SU-DHL-6 (cell line): ENCODE measurements around the gene USP24.

ENCODE experiments used
- H2AFZ ChIP-seq: fragments of 200-600 bp; sonication (generic); 2 replicates; pipeline ENCODE4 v1.6.1; 2014; ENCODE audit warnings: low read depth, mild to moderate bottlenecking, moderate library complexity, mixed read lengths, antibody characterized with exemption, low read length; ENCODE audit not compliant: severe bottlenecking
- H3F3A ChIP-seq: fragments of 200-600 bp; shearing (Covaris generic); 2 replicates; pipeline ENCODE4 v1.6.0; 2016; ENCODE audit warnings: antibody characterized with exemption, mild to moderate bottlenecking; ENCODE audit not compliant: insufficient read depth
- H3K27ac ChIP-seq: fragments of 200-600 bp; sonication (generic); 2 replicates; pipeline ENCODE4 v1.5.1; 2016; ENCODE audit warnings: low read depth, mild to moderate bottlenecking, low read length, moderate library complexity, mixed read lengths
- H3K27me3 ChIP-seq: fragments of 200-600 bp; sonication (generic), shearing (Covaris generic); 2 replicates; pipeline ENCODE4 v1.6.0; 2014; ENCODE audit warnings: mild to moderate bottlenecking, low read length
- H3K36me3 ChIP-seq: fragments of 200-600 bp; sonication (generic); 2 replicates; pipeline ENCODE4 v1.6.1; 2014; ENCODE audit warnings: mild to moderate bottlenecking, low read length, mixed read lengths
- H3K4me2 ChIP-seq: fragments of 300-600, 200-600 bp; shearing (Covaris generic), sonication (generic); 2 replicates; pipeline ENCODE4 v1.6.0; 2014; ENCODE audit warnings: low read length, low read depth, mild to moderate bottlenecking; ENCODE audit not compliant: poor library complexity, severe bottlenecking
- H3K4me3 ChIP-seq: fragments of 200-600 bp; sonication (generic); 2 replicates; pipeline ENCODE4 v1.5.1; 2014; ENCODE audit warnings: antibody characterized with exemption, low read length, mild to moderate bottlenecking, mixed read lengths; ENCODE audit not compliant: insufficient read depth, poor library complexity, severe bottlenecking
- H3K79me2 ChIP-seq: fragments of 200-600 bp; sonication (generic); 2 replicates; pipeline ENCODE4 v1.6.1; 2014; ENCODE audit warnings: mild to moderate bottlenecking, low read length, moderate library complexity; ENCODE audit not compliant: insufficient read depth
- H3K9ac ChIP-seq: fragments of 200-600 bp; sonication (generic); 2 replicates; pipeline ENCODE4 v1.7.0; 2014; ENCODE audit warnings: mild to moderate bottlenecking, low read length
- H3K9me2 ChIP-seq: fragments of 200-600 bp; sonication (generic); replicated peaks from 2 replicates; pipeline ENCODE4 v1.6.1; 2014; ENCODE audit warnings: low read length; ENCODE audit not compliant: insufficient read depth
- H3K9me3 ChIP-seq: fragments of 200-600 bp; sonication (generic); 2 replicates; pipeline ENCODE4 v1.6.1; 2014; ENCODE audit warnings: low read length, mixed read lengths; ENCODE audit not compliant: insufficient read depth
- H4K20me1 ChIP-seq: fragments of 200-600 bp; sonication (generic); 2 replicates; pipeline ENCODE4 v1.6.1; 2014; ENCODE audit warnings: low read depth, mild to moderate bottlenecking, antibody characterized with exemption, low read length, moderate library complexity, mixed read lengths
- CTCF ChIP-seq: fragments of 200-600 bp; sonication (generic); IDR thresholded peaks from one replicate; pipeline ENCODE4 v1.5.1; 2017; ENCODE audit warnings: antibody characterized with exemption, mild to moderate bottlenecking, low read length, moderate library complexity; ENCODE audit not compliant: insufficient read depth, poor library complexity, severe bottlenecking
- EZH2phosphoT487 ChIP-seq: fragments of 200-600 bp; sonication (generic), shearing (Covaris generic); conservative IDR thresholded peaks from 2 replicates; pipeline ENCODE4 v1.6.1; 2018; ENCODE audit warnings: mild to moderate bottlenecking, antibody characterized with exemption, low read length, moderate library complexity, mixed read lengths

USP24 gene

GRCh38 chr1:55089683-55090082 is 125.5 kb downstream of the USP24 start:
- Histone ChIP-seq H4K20me1 (no peaks in the 10 kb centered on the region), H2AFZ (no peak overlapping the region), H3K9me3 (no peaks in the 10 kb centered on the region), H3F3A (no peaks in the 10 kb centered on the region), H3K27me3 (no peaks in the 10 kb centered on the region), H3K4me3 (no peak overlapping the region), H3K27ac (no peak overlapping the region), H3K9me2 (no peaks in the 10 kb centered on the region), H3K4me2 (no peak overlapping the region), H3K9ac (no peak overlapping the region), H3K36me3 (peaks cover 22% of the 10 kb centered on the region; the same call in 1 of the 2 replicates), H3K79me2 (no peaks in the 10 kb centered on the region)
- TF ChIP-seq CTCF = no peak
- TF ChIP-seq EZH2phosphoT487 = no peak

GRCh38 chr1:55088413-55088812 is 126.8 kb downstream of the USP24 start:
- H3K4me2 ChIP-seq = no peak overlapping the region
- TF ChIP-seq CTCF (no peak), EZH2phosphoT487 (no peak)
- H3K79me2 ChIP-seq = no peaks in the 10 kb centered on the region
- H3K36me3 ChIP-seq = peaks cover 13% of the 10 kb centered on the region; the same call in 1 of the 2 replicates
- no peaks in the 10 kb centered on the region for H3K27me3 ChIP-seq
- no peaks in the 10 kb centered on the region for H4K20me1 ChIP-seq
- H3K4me3 ChIP-seq = no peak overlapping the region
- no peaks in the 10 kb centered on the region for H3K9me2 ChIP-seq
- no peak overlapping the region for H2AFZ ChIP-seq
- no peak overlapping the region for H3K9ac ChIP-seq
- H3K27ac ChIP-seq = no peak overlapping the region
- H3F3A ChIP-seq = no peaks in the 10 kb centered on the region
- H3K9me3 ChIP-seq = no peaks in the 10 kb centered on the region

- no peaks in the 10 kb centered on the region for H4K20me1 ChIP-seq
- H2AFZ ChIP-seq = no peak overlapping the region
- H3K4me3 ChIP-seq = no peak overlapping the region
- H3K27ac ChIP-seq = no peak overlapping the region
- H3K9ac ChIP-seq = no peak overlapping the region
- H3K36me3 ChIP-seq = peaks cover 6% of the 10 kb centered on the region; the same call in 1 of the 2 replicates
- TF ChIP-seq EZH2phosphoT487 = no peak
- TF ChIP-seq CTCF = no peak
- H3K4me2 ChIP-seq = no peak overlapping the region
- H3K27me3 ChIP-seq = no peaks in the 10 kb centered on the region
- no peaks in the 10 kb centered on the region for H3K9me2 ChIP-seq
- no peaks in the 10 kb centered on the region for H3K9me3 ChIP-seq
- no peaks in the 10 kb centered on the region for H3K79me2 ChIP-seq
- H3F3A ChIP-seq = no peaks in the 10 kb centered on the region
Observed at GRCh38 chr1:55087439-55087838, 127.7 kb downstream of the USP24 start.
